Osteocyte (in vitro differentiated cells): ENCODE results near the gene PBX3. TPM values are rescaled to one million over a fixed set of nuclear protein-coding genes. Genes with fewer than 3 reads are reported as not detected.

Experiments
- DNase-seq: peaks from one replicate; pipeline ENCODE4 v3.0.0; 2021; ENCODE audit warnings: mixed read lengths; ENCODE audit not compliant: unreplicated experiment; ENCODE audit errors: extremely low spot score
- H3K27ac Mint-ChIP-seq: one replicate; pipeline ENCODE4 v1.8.0; 2021; ENCODE audit warnings: mild to moderate bottlenecking, mixed read lengths; ENCODE audit not compliant: unreplicated experiment
- H3K27me3 Mint-ChIP-seq: one replicate; pipeline ENCODE4 v1.8.0; 2021; ENCODE audit warnings: mixed read lengths; ENCODE audit not compliant: unreplicated experiment
- H3K36me3 Mint-ChIP-seq: one replicate; pipeline ENCODE4 v1.8.0; 2021; ENCODE audit warnings: mixed read lengths; ENCODE audit not compliant: unreplicated experiment
- H3K4me1 Mint-ChIP-seq: one replicate; pipeline ENCODE4 v1.8.0; 2021; ENCODE audit warnings: mixed read lengths; ENCODE audit not compliant: unreplicated experiment
- H3K4me3 Mint-ChIP-seq: one replicate; pipeline ENCODE4 v1.8.0; 2021; ENCODE audit warnings: mild to moderate bottlenecking, moderate library complexity, mixed read lengths; ENCODE audit not compliant: unreplicated experiment
- H3K9me3 Mint-ChIP-seq: one replicate; pipeline ENCODE4 v1.8.0; 2021; ENCODE audit warnings: mixed read lengths; ENCODE audit not compliant: unreplicated experiment
- CTCF ChIP-seq: fragments of 200-600 bp; sonication (generic); IDR thresholded peaks from 2 replicates; pipeline ENCODE4 v1.5.0; 2021; ENCODE audit warnings: antibody characterized with exemption, mild to moderate bottlenecking, moderate library complexity
- total RNA-seq: library from RNA; stranded (reverse); gene quantifications from 2 replicates; pipeline ENCODE4 v1.2.1, GENCODE V29; 2021

Gene PBX3
- total RNA-seq, 1 donor from 2014 or later, result 16.0 TPM

DNA sequence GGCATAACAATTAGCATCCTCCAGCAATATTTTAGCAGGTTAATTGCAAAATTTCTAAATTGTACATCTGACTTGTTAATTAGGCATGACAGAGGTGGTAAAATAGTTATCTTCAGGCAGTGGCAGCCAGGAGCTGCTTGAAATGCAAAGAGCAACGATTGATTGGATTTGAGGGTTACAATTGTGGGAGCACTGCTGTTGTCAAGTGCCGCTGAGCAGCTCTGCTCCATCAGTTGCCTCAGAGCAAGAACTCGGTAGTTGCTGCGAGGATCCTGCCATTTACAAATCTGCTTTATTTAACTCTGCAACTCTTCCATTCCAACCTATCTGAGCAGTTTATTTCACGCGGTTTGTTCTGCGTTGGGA is 12.6 kb downstream of the PBX3 start:
- peak overlapping the region; percentile 13 for H3K27ac Mint-ChIP-seq
- peaks cover 30% of the 10 kb centered on the region for H3K4me1 Mint-ChIP-seq
- no peak for DNase-seq

DNA sequence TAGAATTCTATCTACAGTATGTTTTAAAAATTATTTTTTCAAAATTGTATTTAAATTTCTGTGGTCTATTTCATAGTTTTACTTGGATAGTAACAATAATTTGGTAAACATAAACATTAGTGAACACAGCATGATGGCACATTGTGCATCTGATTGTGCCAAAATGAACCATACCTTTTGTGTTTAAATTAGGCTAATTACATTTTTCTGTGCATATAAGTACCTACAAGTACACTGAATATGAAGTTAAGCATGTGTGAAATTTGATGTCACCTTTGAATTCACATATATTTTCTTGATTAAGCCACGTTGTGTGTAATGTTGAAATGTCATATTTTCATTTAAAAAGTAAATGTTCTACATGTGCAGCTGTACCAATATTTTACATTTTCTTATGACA is 13.4 kb downstream of the PBX3 start:
- no peak for DNase-seq
- no peak overlapping the region for H3K4me3 Mint-ChIP-seq
- no peaks in the 10 kb centered on the region for H3K9me3 Mint-ChIP-seq
- peaks cover 30% of the 10 kb centered on the region for H3K4me1 Mint-ChIP-seq
- H3K27me3 Mint-ChIP-seq, result no peaks in the 10 kb centered on the region
- H3K27ac Mint-ChIP-seq, result no peak overlapping the region
- peaks cover 3% of the 10 kb centered on the region for H3K36me3 Mint-ChIP-seq
- no peak for TF ChIP-seq CTCF

More for the DNA sequence above, 12.6 kb downstream of the PBX3 start:
- H3K4me3 Mint-ChIP-seq, result peak overlapping the region; percentile 56
- no peaks in the 10 kb centered on the region for H3K27me3 Mint-ChIP-seq
- peaks cover 3% of the 10 kb centered on the region for H3K36me3 Mint-ChIP-seq
- H3K9me3 Mint-ChIP-seq, result no peaks in the 10 kb centered on the region
- no peak for TF ChIP-seq CTCF

- no peak for TF ChIP-seq CTCF
- no peaks in the 10 kb centered on the region for H3K9me3 Mint-ChIP-seq
- peaks cover 30% of the 10 kb centered on the region for H3K4me1 Mint-ChIP-seq
These were observed 14.7 kb downstream of the PBX3 start for GRCh38 chr9:125761676-125762450.

DNA sequence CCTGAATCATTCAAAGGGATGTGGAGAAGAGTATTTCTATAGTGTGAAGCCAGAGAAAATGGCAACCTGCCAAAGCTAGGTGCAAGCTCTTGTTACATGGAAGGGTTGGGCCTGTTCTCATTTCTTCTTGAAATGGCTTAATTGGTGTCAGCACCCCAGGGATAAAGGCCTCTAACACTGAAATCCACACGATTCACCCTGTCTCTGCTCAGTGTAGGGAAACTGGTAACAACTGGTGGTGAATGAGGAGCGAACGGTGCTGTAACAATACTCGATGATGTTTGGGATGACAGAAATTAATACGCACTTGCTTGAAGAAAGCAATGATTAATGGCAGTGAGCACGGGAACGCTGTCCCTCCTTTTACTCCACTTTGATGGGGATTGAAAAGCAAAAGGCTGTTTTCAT is 16.2 kb downstream of the PBX3 start:
- Mint-ChIP-seq H3K27me3 (no peaks in the 10 kb centered on the region), H3K36me3 (peaks cover under 1% of the 10 kb centered on the region), H3K4me3 (no peak overlapping the region), H3K27ac (no peak overlapping the region), H3K9me3 (no peaks in the 10 kb centered on the region), H3K4me1 (peaks cover 29% of the 10 kb centered on the region)
- DNase-seq, result no peak
- TF ChIP-seq CTCF, result no peak

More at GRCh38 chr9:125761676-125762450, 14.7 kb downstream of the PBX3 start:
- Mint-ChIP-seq H3K36me3 (no peaks in the 10 kb centered on the region), H3K27ac (no peak overlapping the region), H3K4me3 (no peak overlapping the region), H3K27me3 (no peaks in the 10 kb centered on the region)
- DNase-seq, result no peak

DNA sequence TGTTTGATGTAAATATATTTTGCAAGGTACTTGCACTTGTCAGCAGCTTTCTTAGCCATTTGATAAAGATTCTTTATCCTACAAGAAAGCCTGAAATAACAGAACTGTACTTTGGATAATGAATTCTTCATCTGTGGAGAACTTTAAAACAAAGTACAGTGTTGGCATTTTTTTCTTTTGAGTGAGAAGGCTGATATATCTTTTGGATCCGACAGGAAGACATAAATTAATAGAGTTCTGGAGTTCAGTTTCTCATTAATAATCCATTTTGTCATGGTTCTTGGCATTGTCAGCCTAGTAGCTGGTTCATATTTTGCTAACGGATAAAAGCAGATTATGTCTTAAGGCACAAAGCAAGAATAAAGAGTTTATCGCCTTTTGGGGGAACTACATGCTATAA is 17.0 kb downstream of the PBX3 start:
- no peak overlapping the region for H3K4me3 Mint-ChIP-seq
- TF ChIP-seq CTCF, result no peak
- H3K27ac Mint-ChIP-seq, result no peak overlapping the region
- no peaks in the 10 kb centered on the region for H3K27me3 Mint-ChIP-seq
- peaks cover 26% of the 10 kb centered on the region for H3K4me1 Mint-ChIP-seq
- H3K36me3 Mint-ChIP-seq, result peaks cover 2% of the 10 kb centered on the region
- no peaks in the 10 kb centered on the region for H3K9me3 Mint-ChIP-seq
- DNase-seq, result no peak
